Frontal cortex (tissue), 4 donors: ENCODE data around the gene CRTAC1. TPM values are rescaled to one million over a fixed set of nuclear protein-coding genes. Genes with fewer than 3 reads are reported as not detected.

ENCODE experiments used
- DNase-seq, 2 donors: peaks; one replicate each; pipeline ENCODE4 v3.0.0; 2012; ENCODE audit warnings: low spot score in 2 of 2
- FAIRE-seq: peaks from 2 replicates; lab custom pipeline; 2012; peaks lifted over from hg19 to GRCh38; lab: Jason Lieb, UNC
- total RNA-seq: library from RNA; depleted of rRNA; stranded (reverse); fragments of >200 nt; gene quantifications from one replicate; pipeline ENCODE4 v1.2.3, GENCODE V29; 2014
- donor health status: control.
- donor health status: control.
- donor health status: control.

Gene CRTAC1
- total RNA-seq, 1 donor from 2014 or later, result 7.3 TPM

DNA sequence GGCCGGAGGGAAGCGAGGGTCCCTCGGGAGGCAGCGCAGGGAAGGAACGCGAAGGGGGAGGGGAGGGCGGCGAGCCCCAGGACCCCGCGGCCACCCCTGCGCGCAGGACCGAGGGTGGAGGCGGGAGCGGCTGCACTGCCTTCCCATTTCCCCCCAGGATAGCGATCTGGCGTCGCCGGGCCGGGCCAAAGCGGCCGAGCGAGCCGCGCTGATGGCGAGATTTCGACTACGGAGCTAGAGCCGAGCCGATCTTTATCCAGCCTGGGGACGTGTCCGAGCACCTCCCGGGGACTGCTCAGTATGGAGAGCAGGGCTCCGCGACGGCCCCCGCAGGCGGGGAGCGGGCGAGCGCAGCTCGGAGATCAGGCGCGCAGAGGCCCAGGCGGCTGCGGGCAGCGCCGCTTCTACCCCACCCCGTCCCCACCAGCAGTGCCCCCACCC, 590 bp upstream of the CRTAC1 start:
- peak; percentile 54 to 59 for DNase-seq
- no peak for FAIRE-seq

DNA sequence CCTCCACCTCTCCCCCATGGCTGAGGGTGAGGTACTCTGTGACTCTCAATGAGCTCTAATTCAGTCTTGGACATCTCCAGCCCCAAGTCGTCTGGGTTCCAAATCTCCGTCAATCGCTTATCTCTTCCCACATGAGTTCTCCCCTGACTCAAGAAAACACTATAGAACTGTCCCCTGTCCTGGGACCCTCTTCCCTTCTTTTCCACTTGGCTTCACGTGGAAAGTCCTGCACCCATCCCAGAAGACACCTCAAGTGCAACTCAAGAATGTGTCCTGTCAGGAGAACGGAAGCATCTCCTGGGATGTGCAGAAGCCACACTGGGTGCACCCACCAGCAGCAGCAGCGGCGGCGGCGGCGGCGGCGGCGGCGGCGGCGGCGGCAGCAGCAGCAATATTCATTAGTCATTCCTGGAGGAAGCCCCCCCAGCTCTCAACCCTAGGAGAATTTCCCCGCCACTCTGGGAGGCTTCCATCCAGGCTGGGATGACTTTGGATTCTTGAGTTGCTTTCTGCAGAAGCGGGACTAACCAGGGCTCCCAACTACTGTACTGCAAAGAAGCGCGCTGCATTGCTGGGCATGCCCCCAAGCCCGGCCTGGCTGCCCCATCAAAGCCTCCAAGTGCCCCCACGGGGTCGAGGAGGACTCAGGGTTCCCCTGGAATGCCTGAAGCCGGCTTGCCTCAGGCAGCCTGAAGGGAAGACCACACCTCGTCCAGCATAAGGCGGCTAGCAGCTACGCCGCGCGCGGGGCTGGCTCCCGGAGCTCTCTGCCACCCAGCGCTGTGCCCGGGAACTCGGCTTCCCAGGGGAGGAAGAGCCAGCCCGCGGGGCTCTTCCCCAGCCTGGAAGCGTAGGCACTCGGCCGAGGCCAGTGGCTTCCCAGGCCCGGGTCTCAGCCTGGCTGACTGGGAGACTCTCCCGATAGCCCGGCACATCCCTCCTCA, 1.0 kb downstream of the CRTAC1 start:
- DNase-seq (peak; percentile 53 to 60), FAIRE-seq (no peak)

DNA sequence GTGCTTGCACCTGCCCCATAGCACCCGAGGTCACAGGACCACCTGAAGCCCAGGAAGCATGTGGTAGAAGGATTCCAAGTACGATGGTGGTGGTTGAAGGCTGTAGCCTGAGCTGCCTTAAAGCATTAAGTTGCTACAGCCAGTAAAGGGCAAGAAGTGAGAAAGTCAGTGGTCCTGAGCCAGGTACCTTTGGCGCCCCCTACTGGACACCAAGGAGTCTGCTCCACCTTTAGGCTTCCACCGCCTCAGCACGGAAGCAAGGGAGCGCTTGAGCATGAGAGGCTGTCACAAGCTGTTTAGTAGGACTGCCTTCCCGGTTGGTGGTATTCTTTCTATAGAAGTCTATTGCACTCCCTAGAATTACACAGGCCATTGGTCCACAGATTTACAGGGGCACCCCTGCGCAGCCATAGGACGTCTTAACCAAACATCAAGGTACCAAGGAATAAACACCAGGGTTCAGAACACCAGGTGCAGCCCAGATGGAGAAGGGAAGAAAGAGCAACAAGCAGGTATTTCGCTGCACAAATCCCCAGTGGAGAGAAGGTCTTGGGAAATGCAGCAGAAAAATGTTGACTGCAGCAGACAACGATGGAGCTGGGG, 2.2 kb downstream of the CRTAC1 start:
- no peak for FAIRE-seq

DNA sequence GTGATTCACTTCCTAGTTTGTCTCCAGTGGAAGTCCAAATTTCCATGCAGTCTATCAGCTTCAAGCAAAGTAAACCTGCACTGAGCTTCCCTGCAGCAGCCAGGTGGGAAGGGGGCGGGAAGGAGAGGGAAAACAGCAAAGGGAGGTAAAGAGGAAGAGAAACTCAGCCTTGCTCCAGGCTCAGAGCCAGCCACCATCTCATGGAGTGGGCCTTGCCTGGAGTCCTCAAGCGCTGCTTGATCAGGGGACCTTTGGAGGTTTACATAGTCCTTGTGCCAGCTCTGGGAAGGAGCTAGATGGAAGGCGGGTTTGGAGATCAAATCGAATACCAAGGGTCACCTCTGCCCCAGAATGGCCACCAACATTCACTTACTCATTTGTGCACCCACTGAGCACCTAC, 7.4 kb downstream of the CRTAC1 start:
- no peak for FAIRE-seq
- no peak for DNase-seq

More for the DNA sequence above, 2.2 kb downstream of the CRTAC1 start:
- peak; percentile 63 to 69 for DNase-seq

- DNase-seq (no peak), FAIRE-seq (no peak)
Observed at GRCh38 chr10:98020784-98021183, 9.6 kb downstream of the CRTAC1 start.

GRCh38 chr10:98020254-98020653, 10.2 kb downstream of the CRTAC1 start:
- no peak for DNase-seq
- FAIRE-seq, result no peak

GRCh38 chr10:98019784-98020183, 10.6 kb downstream of the CRTAC1 start:
- no peak for FAIRE-seq
- no peak for DNase-seq

DNA sequence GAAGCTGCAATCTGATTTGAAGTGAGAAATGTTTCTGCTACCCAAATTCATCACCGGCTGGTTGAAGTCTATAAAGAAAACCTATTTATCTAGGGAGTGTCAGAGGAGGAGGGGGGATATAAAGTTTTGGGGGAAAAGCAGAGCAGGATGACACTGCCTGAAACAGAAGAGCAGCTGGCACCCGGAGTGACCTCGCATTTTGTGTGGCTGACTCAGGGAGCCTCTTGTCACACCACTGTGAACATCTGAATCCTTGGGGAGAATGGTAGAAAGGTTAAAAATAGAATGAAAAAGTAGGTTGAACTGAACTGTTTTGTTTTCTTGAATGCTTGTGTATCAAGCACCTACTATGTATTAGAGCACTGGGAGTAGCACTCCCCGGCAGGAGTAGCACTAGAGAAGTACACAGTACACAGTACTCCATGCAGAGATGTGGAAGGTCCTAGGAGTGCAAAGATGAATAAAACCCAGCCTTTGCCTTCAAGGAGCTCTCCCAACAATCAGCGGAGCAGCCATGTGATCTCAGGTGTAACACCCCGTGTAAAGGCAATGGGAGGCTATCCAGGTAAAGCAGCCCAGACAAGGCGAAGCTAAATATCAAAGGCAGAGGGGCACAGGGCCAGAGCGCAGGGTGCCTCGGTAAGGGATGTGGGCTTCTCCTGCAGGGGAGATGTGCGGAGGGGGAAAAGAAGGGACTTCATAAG, 13.5 kb downstream of the CRTAC1 start:
- DNase-seq, result no peak
- FAIRE-seq, result no peak

- DNase-seq, result no peak
- FAIRE-seq, result no peak
Observed at GRCh38 chr10:98013776-98014175, 16.6 kb downstream of the CRTAC1 start.

GRCh38 chr10:98013122-98013521, 17.3 kb downstream of the CRTAC1 start:
- DNase-seq (no peak), FAIRE-seq (no peak)

DNA sequence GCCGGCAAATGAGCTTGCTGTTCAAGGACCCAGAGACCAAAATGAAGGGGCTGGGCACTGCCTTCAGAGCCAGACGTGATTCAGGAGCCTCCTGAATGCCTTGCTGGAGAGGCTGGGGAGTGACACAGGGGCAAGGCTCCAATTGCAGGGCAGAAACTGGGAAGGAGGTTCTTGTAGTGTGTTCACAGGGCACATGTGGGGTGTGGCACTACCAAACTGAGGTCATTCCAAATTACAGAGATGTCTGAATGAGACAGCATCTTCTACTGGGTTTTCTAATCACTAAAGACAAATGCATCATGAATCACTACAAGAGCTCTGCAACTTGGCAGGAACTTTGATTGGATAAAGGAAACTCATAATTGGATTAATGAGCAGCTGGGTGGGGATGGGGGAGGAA, 17.8 kb downstream of the CRTAC1 start:
- FAIRE-seq, result no peak

GRCh38 chr10:98010939-98011685, 19.3 kb downstream of the CRTAC1 start:
- FAIRE-seq (no peak), DNase-seq (no peak)

More for the DNA sequence above, 17.8 kb downstream of the CRTAC1 start:
- DNase-seq, result no peak

GRCh38 chr10:98006266-98006665, 24.2 kb downstream of the CRTAC1 start:
- no peak for DNase-seq
- no peak for FAIRE-seq

DNA sequence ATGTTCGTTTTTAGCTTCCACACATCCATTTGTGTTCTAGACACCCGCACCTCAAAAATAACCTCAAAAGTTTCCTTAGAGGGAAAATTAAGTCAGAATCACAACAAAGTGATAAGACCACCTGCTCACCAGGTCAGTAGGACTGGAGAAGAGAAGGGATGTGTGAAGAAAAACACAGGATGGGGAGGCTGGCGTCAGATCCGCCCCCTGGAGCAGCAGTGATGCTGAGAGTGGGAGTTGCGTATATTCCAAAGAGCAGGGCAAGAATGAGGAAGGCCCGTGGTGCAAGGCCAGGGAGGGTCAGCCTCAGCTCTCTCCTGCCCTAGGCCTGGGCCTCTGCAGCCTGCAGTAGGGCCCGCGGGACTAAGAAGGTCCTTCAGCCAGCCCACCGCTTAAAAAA, 28.7 kb downstream of the CRTAC1 start:
- FAIRE-seq (no peak), DNase-seq (no peak)

DNA sequence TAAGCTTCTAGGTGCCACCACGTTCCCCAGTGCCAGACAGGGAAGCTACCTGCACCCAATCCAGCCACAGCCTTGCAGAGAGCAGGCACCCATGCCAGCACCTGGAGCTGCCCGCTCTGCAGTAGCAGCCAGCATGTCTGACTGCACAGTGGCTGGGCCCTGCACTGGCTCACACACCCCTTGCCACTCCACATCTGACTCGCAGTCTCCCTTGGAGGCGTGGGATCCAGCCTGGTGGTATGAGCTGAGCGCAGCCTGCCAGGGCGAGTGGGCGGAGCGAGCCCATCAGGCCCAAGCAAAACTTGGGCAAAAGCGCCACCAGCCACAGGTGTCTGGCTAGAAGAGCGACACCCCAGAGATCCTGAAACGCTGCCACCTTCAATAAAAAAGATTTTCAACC, 30.1 kb downstream of the CRTAC1 start:
- no peak for FAIRE-seq
- DNase-seq, result no peak

DNA sequence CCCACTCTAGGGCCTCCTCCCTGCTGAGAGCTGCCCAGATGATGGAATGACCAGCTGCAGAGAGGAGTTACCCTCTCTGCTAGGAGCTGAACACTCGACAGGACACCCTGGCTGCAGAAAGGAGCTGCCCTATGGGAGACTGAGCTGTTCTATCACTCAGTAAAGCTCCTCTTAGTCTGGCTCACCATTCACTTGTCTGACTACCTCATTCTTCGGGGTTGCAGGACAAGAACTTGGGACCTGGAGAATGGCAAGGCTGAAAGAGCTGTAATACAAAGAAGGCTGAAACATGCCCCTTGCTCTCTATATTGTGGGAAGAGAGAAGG, 30.5 kb downstream of the CRTAC1 start:
- FAIRE-seq (no peak), DNase-seq (no peak)

DNA sequence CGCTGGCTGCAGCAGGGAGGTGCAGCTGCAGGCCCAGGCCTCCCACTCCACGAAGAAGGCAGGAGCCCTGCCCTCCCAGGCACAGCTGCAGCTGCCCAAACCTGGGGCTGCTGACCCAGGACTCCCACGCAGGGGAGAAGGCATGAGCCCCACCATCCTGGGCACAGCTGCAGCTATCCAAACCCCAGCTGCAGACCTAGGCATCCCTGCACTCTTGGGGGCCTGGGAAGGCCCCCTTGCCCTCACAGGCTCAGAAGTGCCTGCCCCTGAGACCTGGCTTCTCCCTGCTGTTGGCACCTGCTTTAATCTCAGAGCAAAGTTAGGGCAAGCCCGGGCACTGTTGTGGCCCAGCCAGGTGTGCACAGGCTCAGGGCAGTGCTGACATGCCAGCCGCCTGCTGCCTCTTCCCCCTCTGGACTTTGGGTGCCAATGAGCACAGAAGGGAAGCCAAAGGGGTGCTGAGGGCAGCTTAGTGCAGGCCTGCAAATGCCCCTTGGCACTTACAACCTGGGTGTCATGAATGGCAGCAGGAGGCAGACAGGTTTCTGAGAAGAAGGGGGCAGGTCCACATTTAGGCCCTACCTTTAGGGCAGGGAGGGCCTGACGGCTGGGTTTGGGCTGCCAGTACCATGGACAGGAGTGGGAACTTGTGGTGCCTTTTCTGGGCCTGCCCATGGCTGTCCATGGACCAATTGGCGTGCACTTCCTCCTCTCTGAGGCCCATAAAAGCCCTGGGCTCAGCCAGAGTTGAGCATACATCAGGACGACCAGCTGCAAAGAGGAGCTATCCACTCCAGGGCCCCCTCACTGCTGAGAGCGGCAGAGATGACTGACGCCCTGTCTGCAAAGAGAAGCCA, 31.1 kb downstream of the CRTAC1 start:
- DNase-seq (no peak), FAIRE-seq (no peak)

DNA sequence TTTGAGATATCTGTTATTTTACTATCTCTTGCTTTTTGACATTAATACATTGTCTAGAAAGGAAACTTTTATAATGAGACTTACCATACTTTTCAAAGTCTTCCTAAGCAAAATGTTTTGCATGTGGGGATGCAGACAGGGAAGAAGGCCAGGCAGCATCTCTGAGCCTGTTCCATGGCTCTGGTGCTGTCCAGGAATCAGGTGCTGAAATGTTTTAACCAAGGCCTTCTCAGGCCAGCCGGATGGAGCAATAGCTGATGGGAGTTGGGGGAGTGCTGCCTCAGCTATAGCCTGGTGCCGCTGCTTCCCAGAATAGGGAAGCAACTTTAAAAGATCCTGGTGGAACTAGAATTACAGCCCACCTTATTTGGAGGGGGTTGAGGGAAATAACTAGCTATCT, 38.5 kb downstream of the CRTAC1 start:
- DNase-seq (no peak), FAIRE-seq (no peak)

DNA sequence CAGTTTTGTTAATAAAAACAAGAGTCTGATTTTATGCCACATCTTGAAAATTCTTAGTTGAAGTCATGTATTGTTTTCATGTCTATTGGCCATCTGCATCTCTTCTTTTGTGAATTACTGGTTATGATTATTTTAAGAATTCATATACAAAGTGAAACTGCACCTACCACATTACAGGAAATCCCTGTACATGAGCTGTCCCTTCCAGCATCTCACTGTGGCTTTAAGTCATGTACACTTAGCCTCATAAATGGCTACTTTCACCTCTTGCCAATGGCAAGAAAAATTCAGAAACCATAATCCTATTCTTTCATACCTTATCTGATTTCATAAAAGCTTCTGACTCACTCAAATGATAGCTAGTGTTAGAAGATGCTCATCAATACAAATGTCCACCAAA, 48.6 kb downstream of the CRTAC1 start:
- DNase-seq (no peak), FAIRE-seq (no peak)
